ENCODE results near the gene MYL12B.

MYL12B gene

DNA sequence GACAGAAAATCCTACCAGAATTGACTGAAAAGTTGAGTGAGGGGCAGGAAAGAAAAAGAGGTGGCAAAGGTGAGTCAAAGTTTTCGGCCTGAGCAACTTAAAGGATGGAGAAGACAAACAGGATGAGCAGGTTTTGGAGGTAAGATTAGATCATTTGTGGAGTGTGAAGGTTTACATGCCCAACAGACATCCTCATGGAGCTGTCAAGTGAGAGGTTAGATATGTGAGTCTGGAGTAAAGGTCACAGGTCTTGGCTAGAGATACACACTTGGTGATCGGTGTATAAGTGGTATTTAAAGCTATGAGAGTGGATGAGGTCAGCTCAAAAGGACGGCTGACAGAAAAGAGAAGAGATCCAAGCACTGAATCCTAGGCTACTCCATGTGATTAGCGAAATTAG lies 25.5 kb upstream of the MYL12B start:
- DNase-seq: no peak

GRCh38 chr18:3238742-3239141 lies 23.2 kb upstream of the MYL12B start:
- DNase-seq: no peak

DNA sequence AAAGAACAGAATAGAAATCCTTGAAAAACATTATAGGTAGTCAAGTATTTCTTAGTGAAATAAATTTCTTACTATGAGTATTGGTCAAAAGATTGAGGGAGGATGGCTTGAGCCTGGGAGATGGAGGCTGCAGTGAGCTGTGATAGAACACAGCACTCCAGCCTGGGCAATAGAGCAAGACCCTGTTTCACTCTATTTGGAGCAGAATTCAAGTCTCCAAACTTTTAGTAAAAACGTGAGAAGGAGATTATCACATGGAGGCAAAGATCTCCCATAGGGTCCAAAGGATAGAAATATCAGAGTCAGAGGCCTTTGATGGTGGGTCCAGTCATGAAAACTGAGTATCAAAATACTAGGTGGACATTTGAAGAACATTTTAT lies 16.8 kb upstream of the MYL12B start:
- DNase-seq: no peak

DNA sequence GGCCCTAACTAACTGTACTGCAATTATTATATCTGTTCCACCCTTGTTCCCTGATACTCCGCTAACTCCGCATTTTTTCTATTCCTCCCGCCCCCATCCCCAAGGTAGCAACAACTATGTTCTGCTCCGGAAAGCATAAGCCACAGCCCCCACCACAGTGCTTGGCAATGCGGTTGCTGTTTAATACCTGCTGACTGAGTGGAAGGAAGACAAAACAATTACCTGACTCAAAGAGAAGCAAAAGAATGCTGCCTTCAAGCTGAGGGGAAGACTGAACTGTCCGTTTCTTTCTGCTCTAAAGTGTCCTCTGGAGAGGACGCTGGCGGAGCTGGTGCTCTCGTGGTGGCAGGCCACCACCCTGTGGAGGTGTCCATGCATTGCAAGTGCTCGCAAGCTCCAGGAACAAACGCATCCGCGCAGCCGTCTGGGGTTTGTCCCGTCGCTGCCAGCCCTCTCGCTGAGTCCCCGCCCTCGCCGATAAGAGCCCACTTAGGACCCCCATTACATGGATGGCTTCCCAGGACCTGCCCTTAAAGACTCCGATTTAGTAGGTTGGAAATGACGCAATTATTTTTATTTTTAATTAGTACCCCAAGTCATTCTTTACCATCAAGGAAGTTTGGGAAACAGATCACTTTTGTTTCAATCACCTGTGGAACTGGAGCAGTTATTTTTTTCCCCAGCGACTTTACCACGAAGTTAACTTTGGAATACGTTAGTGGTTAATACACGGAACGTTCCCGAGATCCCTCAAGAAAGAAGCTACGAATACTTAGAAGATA lies 15.9 kb upstream of the MYL12B start:
- DNase-seq: peak; percentile 39

- no peak for DNase-seq
Observed at GRCh38 chr18:3246635-3247239, 15.2 kb upstream of the MYL12B start.

GRCh38 chr18:3247240-3248061 lies 14.5 kb upstream of the MYL12B start, which contains the start of gene MYL12A:
Gene MYL12A, plus strand, starts transcription at chr18:3247801. Its CDS starts 5,447 bp downstream, at chr18:3253248.
- DNase-seq: peak; percentile 88

DNA sequence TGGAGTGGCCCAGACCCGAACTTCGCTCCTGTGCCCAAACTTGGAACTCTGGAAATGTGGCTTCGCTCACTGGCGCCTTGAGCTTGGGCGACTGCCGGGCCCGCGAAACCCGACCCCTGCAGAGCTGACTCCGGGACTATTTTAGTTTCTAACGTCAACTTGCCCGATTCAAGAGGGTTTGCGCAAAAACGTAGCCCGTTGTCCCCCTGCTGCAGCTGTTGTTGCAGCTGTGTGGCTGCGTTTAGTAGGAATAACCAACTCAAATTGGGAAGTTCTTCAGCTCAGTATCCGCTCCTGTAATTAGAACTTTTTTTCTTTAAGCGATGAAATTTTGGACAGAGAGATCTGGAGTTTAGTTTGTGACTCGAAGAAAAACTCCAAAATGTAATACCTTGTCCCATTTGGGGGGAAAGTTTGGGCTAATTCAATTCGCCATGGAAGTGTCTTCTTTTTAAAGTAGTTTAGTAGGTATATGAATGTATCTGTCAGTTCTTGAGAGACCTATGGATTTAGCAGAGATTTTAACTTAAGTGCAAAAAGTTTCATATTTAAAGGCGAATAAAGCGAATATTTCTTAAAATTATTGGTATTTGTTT lies 13.8 kb upstream of the MYL12B start:
- no peak for DNase-seq

GRCh38 chr18:3248658-3249359 lies 13.1 kb upstream of the MYL12B start:
- DNase-seq: no peak

DNA sequence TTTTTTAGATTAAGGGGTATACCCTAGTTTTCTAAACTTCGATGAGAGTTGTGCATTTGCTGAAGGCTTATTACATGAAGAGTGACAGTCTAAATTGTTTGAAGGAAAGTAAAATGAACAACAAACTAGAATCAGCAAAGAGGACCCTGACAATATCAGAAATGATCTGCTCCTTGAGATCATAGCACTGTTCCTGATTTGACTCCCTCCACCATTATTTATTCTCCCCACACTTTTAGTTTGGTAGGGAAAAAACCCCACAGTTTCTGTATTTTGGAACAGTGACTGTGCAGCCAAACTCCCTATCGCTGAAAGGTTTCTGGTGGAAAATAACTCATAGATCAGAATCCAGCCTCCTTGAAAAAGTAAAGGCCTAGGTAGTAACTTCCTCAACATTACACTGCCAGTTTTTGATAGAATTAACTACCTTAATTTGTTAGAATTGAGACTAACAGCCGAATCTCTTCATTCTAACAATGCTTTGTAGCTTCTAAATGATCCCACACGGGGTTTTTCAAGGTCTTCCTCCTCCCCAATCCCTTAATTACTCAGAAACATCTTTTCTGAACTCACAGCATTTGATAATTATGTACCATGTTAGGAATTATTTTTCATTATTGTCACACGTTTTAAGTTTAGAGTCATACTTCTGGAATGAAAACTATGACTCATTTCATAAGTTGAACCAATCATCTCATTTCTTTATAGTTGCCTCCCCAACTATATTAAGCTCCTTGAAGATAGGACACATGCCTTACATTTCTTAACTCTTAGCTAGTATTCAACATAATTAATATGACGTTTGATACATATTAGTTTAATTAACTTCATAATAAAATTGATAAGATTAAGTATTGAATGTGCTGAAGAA lies 11.5 kb upstream of the MYL12B start:
- no peak for DNase-seq

DNA sequence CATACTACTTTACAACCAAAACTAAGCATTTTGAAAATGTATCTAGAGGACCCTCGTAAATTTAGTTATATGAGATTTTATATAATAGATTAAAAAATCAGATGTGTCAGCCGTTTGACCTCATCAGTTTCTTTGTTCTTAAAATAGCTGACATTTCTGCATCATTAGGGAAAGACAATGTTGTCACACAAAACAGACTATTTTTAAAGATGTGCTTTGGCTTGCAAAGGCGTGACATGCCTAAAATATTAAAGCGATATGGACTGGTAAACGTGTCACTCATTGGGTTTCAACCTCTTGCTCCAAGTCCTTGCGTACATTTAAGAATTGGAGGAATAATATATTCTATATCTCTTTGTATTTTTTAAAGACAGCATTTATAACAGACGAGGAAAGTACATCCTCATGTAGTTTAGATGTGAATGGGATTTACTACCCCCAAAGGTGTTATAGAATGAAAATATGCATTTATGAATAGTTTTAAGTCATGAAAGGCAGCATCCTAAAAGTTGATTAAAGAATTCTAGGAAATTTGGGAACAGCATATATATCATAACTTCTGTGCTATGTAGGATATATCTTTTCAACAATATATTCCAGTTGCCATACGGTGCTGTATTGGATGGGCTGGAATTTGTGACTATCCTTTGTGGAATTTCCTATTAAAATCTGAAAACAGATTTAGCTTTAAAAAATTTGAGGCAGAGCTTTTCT lies 10.5 kb upstream of the MYL12B start:
- DNase-seq: no peak

- no peak for DNase-seq
Observed at GRCh38 chr18:3251963-3252277, 10.0 kb upstream of the MYL12B start.

DNA sequence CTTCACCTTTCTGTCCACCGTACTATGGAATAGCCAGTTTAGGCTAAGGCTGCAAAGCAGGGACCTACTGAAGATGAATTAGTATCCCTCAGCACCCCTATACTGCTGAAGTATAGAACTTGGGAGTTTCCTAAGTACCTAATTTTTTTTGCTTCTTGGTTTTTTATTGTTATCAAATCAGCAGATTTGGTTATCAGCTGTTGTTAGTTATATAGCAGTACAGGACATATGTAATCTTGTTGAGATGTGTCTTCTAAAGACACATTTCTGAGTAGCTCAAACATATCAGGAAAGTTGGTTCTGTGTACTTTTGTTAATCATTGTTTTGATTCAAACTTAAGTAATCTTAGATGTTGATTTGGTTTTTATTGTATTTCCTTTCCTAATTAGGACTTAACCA lies 9.1 kb upstream of the MYL12B start:
- DNase-seq: no peak

- DNase-seq: no peak
Observed at GRCh38 chr18:3254725-3255124, 7.2 kb upstream of the MYL12B start.

- DNase-seq: no peak
Observed at GRCh38 chr18:3255611-3256165, 6.2 kb upstream of the MYL12B start.

DNA sequence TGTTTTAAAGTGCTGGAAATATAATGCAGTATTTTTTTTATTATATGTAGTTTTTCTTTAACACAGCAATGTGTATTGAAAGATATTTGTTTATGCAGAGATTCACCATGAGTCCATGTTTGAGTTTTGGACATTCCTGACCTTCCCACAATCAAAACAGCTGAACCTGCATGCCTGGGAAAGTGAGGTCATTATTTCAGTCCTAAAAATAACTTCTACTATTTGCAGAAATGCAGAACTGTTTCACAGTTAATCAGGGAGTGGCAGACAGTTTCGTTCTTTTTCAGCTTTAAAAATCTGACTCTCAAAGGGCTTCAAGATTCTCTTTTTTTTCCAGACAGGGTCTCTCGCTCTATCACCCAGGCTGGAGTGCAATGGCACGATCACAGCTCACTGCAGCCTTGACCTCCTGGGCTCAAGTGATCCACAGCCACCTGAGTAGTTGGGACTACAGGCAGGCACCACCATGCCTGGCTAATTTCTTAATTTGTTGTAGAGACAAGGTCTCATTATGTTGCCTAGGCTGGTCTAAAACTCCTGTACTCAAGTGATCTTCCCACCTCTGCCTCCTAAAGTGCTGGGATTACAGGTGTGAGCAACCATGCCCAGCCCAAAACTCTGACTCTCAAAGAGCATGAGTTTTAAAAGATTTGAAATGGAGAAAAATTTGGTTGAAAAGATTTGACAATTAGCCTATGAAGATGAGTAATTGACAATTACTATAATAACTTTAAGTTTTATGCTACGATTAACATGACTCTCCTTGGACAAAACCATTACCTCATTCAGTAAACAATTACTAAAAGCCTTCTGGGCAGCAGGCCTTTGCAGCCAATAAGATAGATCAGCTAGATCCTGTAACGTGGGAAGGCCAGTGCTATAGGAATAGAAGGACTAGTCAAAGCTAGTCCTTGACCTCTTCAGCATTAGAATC lies 5.0 kb upstream of the MYL12B start:
- no peak for DNase-seq

- DNase-seq: no peak
Observed at GRCh38 chr18:3257627-3258120, 4.3 kb upstream of the MYL12B start.

- no peak for DNase-seq
Observed at GRCh38 chr18:3260995-3261372, 949 bp upstream of the MYL12B start.

GRCh38 chr18:3262234-3263131 lies 550 bp downstream of the MYL12B start:
- no peak for DNase-seq

Measured in NCI-H526 treated with DMSO at 0.1 percent for 48 hours (cell line).